Stimulated activated CD4-positive, alpha-beta T cell treated with anti-CD3 and anti-CD28 coated beads, TNF-alpha, amount 100 ng/mL, for 48 hours (primary cell): ENCODE results near the gene POLE.

Experiments used
- DNase-seq, 3 donors: peaks; one replicate each; pipeline ENCODE4 v3.0.0-alpha.2; 2020; ENCODE audit warnings: low read depth in 3 of 3

The POLE gene, protein sequence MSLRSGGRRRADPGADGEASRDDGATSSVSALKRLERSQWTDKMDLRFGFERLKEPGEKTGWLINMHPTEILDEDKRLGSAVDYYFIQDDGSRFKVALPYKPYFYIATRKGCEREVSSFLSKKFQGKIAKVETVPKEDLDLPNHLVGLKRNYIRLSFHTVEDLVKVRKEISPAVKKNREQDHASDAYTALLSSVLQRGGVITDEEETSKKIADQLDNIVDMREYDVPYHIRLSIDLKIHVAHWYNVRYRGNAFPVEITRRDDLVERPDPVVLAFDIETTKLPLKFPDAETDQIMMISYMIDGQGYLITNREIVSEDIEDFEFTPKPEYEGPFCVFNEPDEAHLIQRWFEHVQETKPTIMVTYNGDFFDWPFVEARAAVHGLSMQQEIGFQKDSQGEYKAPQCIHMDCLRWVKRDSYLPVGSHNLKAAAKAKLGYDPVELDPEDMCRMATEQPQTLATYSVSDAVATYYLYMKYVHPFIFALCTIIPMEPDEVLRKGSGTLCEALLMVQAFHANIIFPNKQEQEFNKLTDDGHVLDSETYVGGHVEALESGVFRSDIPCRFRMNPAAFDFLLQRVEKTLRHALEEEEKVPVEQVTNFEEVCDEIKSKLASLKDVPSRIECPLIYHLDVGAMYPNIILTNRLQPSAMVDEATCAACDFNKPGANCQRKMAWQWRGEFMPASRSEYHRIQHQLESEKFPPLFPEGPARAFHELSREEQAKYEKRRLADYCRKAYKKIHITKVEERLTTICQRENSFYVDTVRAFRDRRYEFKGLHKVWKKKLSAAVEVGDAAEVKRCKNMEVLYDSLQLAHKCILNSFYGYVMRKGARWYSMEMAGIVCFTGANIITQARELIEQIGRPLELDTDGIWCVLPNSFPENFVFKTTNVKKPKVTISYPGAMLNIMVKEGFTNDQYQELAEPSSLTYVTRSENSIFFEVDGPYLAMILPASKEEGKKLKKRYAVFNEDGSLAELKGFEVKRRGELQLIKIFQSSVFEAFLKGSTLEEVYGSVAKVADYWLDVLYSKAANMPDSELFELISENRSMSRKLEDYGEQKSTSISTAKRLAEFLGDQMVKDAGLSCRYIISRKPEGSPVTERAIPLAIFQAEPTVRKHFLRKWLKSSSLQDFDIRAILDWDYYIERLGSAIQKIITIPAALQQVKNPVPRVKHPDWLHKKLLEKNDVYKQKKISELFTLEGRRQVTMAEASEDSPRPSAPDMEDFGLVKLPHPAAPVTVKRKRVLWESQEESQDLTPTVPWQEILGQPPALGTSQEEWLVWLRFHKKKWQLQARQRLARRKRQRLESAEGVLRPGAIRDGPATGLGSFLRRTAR (N-terminal part only)

DNA sequence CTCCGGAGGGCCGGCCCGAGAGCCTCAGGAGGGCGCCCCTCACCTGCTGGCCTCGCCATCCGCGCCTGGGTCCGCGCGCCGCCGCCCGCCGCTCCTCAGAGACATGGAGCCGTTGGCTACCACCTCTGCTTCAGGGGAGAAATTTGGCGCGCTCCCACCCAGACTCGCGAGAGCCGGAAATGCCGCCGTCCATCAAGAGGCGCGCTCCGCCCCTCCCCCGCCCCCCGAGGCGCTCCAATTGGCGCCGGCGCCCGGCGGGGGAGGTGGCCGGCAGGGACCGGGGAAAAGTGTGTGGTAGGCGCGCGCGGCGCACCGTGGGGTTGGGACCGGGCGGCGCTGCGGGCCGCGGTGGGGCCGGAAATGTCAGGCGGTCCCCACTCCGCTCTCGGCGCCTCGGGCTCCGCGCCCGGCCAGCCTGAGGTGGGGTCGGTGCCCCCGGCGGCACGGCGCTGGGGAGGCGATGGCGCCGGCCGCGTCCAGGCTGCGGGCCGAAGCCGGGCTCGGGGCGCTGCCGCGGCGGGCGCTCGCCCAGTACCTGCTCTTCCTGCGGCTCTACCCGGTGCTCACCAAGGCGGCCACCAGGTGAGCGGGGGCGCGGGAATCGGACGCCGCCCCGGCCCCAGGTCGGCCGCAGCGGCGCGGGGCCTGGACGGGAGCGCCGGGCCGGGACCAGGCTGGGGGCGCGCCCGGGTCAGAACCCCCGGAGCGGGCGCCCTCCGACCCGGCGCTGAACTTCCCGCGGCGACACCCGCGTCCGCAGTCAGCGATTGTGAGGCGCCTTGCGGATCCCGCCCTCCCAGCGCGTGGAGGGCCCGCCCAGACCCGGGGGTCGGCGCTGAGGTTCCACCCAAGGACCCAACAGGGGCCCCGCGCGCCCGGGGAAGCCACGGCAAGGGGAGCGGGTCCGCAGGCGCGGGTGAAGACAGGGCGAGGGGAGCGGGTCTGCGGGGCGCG lies at the start of gene POLE, which contains the start of gene PXMP2:
Gene POLE (minus strand): TSS at position 132 of the 954 bp plus-strand sequence. CDS start 27 bp downstream, at position 105.
Gene PXMP2 (plus strand): TSS at position 377 of the 954 bp plus-strand sequence. CDS start 84 bp downstream, at position 461.
- DNase-seq, result peak; percentile 90 to 97 (median 91)

DNA sequence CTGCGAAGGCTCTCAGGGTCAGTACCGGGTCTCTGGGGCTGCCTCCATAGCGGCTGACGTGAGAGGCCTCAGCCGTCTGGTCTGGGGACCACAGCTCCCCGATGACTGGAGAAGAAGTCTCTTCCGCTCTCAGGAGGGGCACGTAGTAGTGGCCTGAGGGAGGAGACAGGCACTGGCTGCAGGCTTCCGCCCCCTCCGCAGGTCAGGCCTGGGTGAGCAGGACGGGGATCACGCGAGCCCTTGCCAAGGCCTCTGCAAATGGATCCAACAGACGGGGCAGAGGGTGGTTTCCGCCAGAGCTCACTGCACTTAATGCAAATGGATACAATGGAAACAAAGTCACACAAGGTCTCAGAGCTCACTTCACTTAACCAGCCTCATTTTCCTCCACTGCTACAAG lies 49.8 kb upstream of the POLE start:
- DNase-seq, result no peak

DNA sequence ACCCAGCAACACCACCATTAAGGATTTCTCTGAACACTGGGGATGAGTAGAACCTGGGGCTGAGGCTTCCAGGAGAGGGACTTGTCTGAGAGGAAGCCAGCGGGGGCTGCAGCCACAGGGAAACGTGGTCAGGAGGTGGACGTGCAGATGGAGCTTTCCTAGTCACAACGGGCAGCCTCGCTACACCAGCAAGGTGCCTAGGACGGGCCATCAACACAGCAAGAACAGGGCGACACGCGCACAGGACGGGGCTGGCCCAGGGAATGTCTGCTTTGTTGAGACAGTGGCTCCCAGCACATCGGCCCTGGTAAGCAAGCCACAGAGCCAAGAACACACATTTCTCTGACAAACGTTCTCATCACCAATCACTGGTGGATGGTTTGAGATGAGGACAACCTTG lies 49.2 kb upstream of the POLE start:
- DNase-seq, result no peak

DNA sequence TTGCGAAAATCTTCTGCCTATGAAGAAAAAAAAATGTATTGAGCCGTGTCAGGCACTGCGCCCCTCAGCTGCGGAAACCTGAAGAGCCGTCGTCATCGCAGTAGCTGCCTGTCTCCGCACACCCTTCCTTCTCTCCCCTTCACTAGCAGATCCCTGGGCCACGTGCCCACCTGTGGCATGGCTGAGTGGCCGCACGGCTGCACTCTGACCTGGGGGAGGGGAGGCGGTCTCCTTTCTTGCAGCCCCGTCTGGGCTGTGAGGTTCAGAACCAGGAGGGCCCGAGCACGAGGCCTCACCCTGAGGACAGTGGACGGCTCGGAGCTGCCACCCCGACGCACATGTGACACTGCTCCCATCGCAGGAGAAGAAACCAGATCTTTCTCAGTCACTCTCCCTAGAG lies 48.4 kb upstream of the POLE start:
- DNase-seq, result no peak

DNA sequence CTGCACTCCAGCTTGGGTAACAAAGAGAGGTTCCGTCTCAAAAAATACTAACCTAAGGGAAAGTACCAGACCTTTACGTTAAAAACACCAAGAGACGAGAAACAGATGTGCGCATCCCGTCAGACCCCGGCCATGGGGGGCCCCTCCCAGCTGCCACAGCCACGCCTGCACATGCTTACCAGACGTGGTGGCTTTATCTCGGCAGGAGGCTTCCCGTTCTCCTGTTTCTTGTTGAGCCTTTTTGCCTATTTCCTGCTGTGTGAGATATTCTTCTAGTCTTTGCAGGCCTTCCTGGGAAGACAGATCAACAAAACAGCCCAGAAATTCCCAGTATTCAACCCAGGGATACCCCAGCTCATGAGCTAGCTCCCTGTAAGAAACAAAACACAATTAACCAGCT lies 47.1 kb upstream of the POLE start:
- no peak for DNase-seq

DNA sequence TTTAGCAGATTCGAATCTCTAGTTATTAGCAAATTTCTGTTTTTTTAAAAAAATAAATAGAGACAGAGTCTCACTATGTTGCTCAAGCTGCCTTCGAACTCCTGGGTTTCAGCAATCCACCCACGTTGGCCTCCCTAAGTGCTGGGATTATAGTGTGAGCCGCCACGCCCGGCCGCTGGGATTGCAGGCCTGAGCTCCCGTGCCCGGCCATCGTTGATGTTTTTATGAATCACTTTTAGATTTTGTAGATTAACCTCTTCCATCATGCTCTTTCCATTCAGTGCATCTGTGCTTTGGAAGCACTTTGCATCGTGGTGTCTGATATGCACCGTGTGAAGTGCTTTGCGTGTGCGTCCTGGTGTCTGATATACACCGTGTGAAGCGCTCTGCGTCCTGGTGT lies 44.4 kb upstream of the POLE start:
- DNase-seq, result no peak

DNA sequence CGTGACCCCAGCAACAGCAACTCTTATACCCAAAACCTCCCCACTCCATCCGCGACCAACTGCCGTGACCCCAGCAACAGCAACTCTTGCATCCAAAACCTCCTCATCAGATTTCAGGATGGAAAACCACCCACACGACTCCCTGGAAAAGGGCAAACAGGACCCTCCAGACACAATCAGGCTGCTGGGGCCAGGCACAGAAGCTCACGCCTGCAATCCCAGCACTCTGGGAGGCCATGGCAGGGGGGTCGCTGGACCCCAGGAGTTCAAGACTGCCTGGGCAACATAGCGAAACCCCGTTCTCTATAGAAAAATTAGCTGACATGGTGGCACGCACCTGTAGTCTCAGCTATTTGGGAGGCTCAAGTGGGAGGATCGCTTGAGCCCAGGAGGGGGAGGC lies 43.2 kb upstream of the POLE start:
- DNase-seq, result no peak

DNA sequence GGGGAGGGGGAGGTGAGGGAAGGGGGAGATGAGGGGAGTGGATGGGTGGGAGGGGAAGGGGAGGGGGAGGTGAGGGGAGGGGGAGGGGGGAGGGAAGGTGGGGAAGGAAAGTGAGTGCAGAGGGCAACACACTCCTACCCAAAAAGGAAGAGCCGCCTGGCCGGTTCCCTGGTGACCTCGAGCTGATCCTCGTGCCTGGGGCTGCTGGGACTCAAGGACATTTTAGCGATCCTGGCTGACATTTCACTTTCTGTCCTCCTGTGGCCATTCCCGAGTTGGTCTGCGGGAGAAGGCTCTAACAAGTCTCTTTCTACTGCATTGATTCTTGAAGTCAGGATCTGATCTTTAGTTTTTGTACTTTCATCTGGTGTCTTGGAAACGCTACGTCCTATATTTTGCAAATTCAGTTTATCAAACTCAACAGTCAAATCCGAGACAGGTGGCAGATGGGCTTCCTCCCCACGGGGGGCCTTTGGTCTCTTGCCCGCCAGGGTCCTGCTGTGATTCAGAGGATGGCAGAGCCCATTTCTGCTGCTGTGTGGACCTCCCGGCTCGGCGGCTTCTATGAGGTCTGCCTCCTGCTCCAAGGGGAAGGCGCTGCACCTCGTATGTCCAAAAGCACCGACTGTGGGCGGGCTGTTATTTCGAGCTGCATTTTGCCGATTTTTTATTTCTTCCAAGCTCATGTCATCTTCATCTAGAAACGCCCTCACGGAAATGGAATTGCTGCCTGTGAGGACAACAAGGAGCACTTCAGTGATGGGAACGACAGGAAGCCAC lies 42.6 kb upstream of the POLE start:
- no peak for DNase-seq

DNA sequence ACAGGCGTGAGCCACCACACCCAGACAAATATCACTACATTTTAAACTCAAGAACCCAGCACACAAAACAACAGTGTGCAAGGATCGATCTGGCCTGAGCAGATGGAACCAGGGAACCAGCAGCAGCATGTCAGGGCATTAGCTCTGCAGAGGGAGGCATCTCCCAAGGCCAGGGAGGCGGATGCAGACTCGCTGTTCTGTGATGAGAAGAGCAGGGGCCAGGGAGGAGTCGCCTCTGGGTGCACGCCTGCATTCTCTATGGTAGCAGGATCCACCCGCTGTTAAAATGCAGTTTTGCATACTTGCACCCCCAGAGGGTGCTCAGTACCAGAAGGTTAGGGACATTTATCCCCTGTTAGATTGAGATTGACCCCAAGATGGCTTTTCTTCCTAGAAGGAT lies 41.4 kb upstream of the POLE start:
- no peak for DNase-seq

DNA sequence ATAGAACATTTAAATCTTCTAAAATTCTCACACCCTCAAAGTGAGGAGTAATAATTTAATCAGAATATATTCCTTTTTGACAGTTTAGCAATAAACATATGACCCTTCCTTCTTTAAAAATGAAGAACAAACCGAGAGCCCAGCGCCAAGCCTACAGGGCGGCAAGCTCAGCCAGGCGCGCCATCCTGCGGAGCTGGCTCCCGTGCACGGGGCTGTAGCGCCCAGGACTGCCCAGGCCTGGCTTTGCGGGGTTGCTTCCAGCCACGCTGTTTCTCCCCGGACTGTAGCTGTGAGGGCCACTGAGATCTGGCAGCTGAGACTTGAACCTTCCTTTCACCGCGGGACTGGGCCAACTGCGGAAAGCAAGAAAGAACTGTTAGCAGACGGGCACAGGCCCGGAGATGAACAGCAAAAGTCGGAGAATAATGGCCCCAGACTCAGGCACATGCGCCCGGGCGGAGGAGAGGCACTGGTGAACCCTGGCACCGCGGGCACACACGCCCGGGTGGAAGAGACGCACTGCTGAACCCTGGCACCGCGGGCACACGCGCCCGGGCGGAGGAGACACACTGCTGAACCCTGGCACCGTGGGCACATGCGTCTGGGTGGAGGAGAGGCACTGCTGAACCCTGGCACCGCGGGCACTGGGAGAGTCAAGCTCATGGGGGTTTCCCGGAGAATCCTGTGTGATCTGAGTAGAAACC lies 40.1 kb upstream of the POLE start:
- DNase-seq, result no peak

DNA sequence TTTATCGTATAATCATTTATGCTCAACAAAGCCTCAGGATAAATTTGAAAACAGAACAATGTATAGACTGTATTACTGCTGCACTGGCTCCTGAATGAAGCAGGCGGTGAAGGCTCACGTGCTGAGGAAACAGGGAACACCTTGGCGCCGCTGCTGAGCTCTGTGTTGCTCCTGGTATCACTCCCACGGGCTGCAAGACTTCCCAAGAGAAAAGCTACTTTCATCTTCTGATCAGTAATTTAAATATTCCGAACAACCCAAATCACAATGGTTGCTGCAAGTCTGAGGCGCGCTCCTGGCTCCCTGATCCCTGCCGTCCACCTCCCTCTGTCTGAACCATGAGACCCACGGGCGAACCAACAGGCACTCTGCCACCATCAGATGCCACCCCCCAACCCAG lies 39.2 kb upstream of the POLE start:
- no peak for DNase-seq

DNA sequence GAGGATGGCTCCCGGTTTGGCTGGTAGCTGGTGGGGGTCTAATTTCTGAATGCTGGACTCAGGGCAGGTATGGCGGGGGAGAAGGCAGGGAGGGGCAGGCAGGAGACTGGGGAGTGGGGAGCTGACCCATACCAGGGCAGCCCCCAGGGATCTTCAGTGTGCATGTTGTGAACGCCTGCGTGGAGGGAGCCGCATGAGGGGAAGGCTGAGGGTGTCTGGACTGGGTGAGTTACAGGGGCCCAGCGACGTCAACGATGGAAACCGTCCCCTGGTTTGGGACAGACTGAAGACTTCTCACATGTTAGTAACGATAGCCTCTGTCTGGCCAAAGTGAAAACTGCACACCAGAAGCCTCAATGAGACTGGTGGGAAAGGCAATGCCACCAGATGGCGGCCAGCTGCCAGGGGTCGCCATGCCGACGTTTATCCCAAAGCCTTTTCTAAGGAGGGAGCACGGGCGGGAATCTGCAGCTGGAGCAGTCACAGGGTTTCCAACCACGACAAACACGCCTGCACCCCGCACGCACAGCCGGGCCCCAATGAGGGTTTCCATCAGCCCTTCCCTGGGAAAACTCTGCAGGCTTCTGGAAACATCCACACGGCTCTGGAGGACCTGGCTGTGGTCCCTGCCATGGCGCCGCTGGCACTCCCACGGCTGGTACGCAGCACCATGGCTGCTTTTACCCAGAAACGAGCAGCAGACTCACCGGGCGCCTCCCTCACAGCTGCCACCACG lies 37.5 kb upstream of the POLE start:
- no peak for DNase-seq

DNA sequence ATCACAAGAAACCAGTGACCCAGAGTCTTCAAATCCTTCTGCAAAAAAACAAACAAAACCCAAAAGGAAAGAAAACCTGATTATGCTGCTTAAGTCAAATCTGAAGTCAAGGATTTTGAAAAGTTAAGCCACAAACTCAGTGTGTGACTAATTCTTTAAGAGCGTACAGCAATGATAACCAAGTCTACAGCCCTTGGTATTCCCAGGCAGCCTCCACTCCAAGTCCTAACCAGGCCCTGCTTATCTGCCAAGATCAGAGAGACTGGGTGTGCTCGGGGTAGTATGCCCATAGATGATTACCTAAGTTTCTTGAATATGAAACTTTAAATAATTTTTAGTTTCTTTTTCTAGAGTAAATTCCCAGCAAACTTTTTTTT lies 36.6 kb upstream of the POLE start:
- no peak for DNase-seq

DNA sequence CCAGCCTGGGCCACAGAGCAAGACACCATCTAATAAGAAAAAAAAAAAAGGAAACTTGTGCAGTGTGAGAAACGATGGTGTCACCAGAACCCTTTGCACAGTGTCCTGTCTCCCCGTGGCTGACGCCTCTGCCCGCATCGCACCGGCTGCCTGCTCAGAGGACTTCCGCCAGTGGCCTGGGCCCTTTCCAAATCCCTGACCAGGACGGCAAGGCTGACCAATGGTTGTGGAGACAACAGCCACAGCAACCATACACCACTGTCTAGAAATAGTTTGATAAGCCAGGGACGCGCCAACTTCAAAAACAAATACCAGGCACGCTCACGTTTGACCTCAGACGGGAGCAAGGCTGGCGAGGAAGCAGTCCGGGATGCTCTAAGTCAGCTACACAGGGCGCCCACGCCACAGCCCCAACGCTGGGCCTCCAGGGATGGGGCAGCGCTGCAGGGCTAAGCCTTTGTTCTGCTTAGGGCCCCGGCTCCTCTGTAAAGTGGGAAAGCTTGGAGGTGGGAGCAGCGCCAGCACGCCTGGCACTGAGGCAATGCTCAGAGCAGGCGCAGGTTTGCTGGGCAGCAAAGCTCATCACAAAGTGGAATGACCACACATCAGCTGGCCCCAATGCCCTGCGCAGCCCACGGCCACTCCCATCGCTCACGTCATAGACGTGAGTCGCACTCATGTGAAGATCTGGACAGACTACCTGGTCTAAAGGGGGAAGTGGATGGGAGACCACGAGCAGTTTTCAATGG lies 36.0 kb upstream of the POLE start:
- DNase-seq, result no peak

DNA sequence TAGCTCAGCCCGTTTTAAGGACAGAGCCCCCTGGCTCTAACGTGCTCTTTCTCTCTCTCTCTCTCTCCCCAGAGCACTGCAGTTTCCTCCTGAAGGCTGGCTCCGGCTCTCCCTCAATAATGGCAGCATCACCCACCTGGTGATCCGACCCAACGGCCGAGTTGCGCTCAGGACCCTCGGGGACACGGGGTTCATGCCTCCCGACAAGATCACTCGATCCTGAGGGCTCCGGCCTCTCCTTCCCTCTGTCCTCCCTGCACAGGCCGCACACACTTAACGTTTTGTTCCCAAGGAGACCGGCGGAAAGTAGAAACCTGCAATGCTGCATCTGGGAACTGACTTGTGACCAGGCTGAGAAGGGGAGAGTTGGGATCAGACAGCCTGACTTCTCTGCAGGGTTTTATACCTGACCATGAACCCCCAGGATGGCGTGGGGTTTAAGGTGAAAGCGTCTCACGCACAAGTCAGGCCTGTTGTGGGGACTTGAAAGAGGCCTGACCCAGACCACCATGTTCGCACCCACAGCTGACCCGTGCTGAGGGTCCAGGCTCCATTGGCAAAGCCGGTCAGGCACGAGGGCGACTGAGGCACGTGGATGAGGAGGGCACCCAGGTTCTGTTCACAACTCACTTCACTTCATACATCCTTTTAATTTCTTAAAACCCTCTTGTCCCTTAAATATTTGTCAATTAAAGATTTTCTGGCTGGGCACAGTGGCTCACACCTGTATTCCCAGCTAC lies 33.6 kb upstream of the POLE start:
- DNase-seq, result no peak

DNA sequence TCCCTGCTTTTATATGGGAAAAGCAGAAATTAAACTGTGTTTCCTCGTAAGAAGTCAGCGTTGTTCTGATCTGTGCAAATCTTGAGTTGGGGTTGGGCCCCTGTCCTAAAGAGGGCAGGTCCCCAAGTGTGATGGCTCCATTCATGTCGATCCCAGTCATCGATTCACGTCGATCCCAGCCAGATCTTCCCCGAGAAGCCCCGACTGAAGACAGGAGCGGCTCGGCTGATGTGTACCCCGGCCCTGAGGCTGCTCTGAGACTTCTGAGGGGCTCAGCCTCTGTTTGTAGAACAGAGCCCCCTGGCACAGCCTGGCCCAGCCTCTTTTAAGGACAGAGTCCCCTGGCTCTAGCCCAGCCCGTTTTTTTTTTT lies 32.8 kb upstream of the POLE start:
- no peak for DNase-seq
